NB4 (cell line): ENCODE data around the gene ARHGAP12.
A peak's percentile ranks its signal among the peaks of the same experiment; 100 is the strongest.

Source experiments
- DNase-seq: peaks from one replicate; pipeline ENCODE4 v3.0.0; 2010; ENCODE audit warnings: low read depth
- H3K4me3 ChIP-seq: one replicate; pipeline ENCODE4 v1.5.1; 2011; ENCODE audit warnings: mild to moderate bottlenecking, low read depth, low read length, moderate library complexity
- CTCF ChIP-seq: IDR thresholded peaks from one replicate; pipeline ENCODE4 v1.5.1; 2012; ENCODE audit warnings: low read depth, low read length
- MAX ChIP-seq: IDR thresholded peaks from 2 replicates; pipeline ENCODE4 v1.6.1; 2011; ENCODE audit warnings: low read depth, low read length
- MYC ChIP-seq: IDR thresholded peaks from 2 replicates; pipeline ENCODE4 v1.6.1; 2011; ENCODE audit warnings: low read depth, low read length
- POLR2A ChIP-seq: IDR thresholded peaks from 2 replicates; pipeline ENCODE4 v1.6.1; 2011; ENCODE audit warnings: mild to moderate bottlenecking; ENCODE audit not compliant: insufficient read length; ENCODE audit errors: extremely low read depth

ARHGAP12 gene

GRCh38 chr10:31776159-31776558, 152.5 kb downstream of the ARHGAP12 start:
- DNase-seq, result no peak
- TF ChIP-seq MYC (no peak), CTCF (no peak), MAX (no peak), POLR2A (no peak)
- H3K4me3 ChIP-seq, result no peak overlapping the region

- TF ChIP-seq POLR2A (no peak), MAX (no peak), CTCF (no peak), MYC (no peak)
- no peak for DNase-seq
- no peak overlapping the region for H3K4me3 ChIP-seq
Observed at GRCh38 chr10:31774928-31775650, 153.5 kb downstream of the ARHGAP12 start.

GRCh38 chr10:31774299-31774900, 154.2 kb downstream of the ARHGAP12 start:
- no peak overlapping the region for H3K4me3 ChIP-seq
- no peak for DNase-seq
- TF ChIP-seq MYC, result no peak
- TF ChIP-seq POLR2A, result no peak
- TF ChIP-seq MAX, result no peak
- no peak for TF ChIP-seq CTCF

- TF ChIP-seq MYC (no peak), POLR2A (no peak)
- no peak for DNase-seq
- H3K4me3 ChIP-seq, result no peak overlapping the region
Observed at GRCh38 chr10:31773749-31774298, 154.8 kb downstream of the ARHGAP12 start.

GRCh38 chr10:31771331-31771831, 157.2 kb downstream of the ARHGAP12 start:
- TF ChIP-seq MAX, result no peak
- TF ChIP-seq MYC, result no peak
- TF ChIP-seq POLR2A, result no peak
- TF ChIP-seq CTCF, result no peak
- no peak overlapping the region for H3K4me3 ChIP-seq
- DNase-seq, result no peak

- peak; percentile 45 for DNase-seq
- no peak overlapping the region for H3K4me3 ChIP-seq
- TF ChIP-seq CTCF (peak; percentile 74), POLR2A (no peak), MAX (peak; percentile 45; the same call in 1 of the 2 replicates), MYC (0 out of 2 replicates have a peak, but pooled peaks have one; percentile 10)
Observed at GRCh38 chr10:31770307-31770902, 158.2 kb downstream of the ARHGAP12 start.
